Measurements from ENCODE around the gene SFSWAP. TPM values are rescaled to one million over a fixed set of nuclear protein-coding genes. Genes with fewer than 3 reads are reported as not detected.
A peak's percentile ranks its signal among the peaks of the same experiment; 100 is the strongest.

SFSWAP gene
- total and polyA plus RNA-seq, 7 experiments from 2014 or later = 16.9 to 120 (median 97.4) TPM

- Mint-ChIP-seq H3K9me3 (peaks cover 0 to 8% (median 0%) of the 10 kb centered on the region in 11 donors), H3K27me3 (no peaks in the 10 kb centered on the region), H3K36me3 (peaks cover 10 to 25% (median 21%) of the 10 kb centered on the region in 5 donors), H3K4me3 (peak overlapping the region; percentile 93 to 99 (median 96)), H3K4me1 (peaks cover 15 to 40% (median 28%) of the 10 kb centered on the region in 7 donors), H3K27ac (peak overlapping the region; percentile 79 to 99 (median 95))
- peaks cover 18 to 19% of the 10 kb centered on the region in 2 donors for H3K4me1 ChIP-seq (ENCODE audit: control insufficient read depth in 2 of 2, insufficient read depth in 2 of 2, low read length in 2 of 2)
- intact Hi-C loops (cut with micrococcal nuclease) = loop anchor here (2.0 to 10.0 kb wide), 7 partner anchors 103 to 733 kb away; partner anchors contain the start of genes ULK1 (in 2 of the 2) and EP400 (in 1 of the 2)
- peak overlapping the region; percentile 84 for H3K4me3 ChIP-seq (ENCODE audit: low read length)
- peak overlapping the region; percentile 87 for H3K27ac ChIP-seq (ENCODE audit: low read depth, low read length)
- peaks cover 5 to 37% (median 22%) of the 10 kb centered on the region in 3 experiments for H3K36me3 ChIP-seq (ENCODE audit: control insufficient read depth in 2 of 3, insufficient read depth in 3 of 3, low read length in 3 of 3)
- H3K9me3 ChIP-seq (ENCODE audit: control insufficient read depth in 2 of 3, low read length in 3 of 3) = no peaks in the 10 kb centered on the region
- ATAC-seq (no peak), DNase-seq (no peak)
- ChIA-PET POLR2A (interaction anchor here (0.8 to 1.3 kb wide), 4 partner anchors 8 to 356 kb away, joined by 3 to 5 read pairs (median 4); no protein-coding TSS in a partner anchor), CTCF (no interaction called here)
- no peaks in the 10 kb centered on the region for H3K27me3 ChIP-seq (ENCODE audit: control insufficient read depth in 2 of 2, insufficient read depth in 2 of 2, low read length in 2 of 2)
These were observed 788 bp downstream of the SFSWAP start for GRCh38 chr12:131711551-131712205.

- no peak for ATAC-seq
- no peaks in the 10 kb centered on the region for H3K27me3 Mint-ChIP-seq
- Histone ChIP-seq H3K27me3 (ENCODE audit: control insufficient read depth in 2 of 2, insufficient read depth in 2 of 2, low read length in 2 of 2) (no peaks in the 10 kb centered on the region), H3K9me3 (ENCODE audit: control insufficient read depth in 2 of 3, low read length in 3 of 3) (no peaks in the 10 kb centered on the region), H3K27ac (ENCODE audit: low read depth, low read length) (no peak overlapping the region), H3K36me3 (ENCODE audit: control insufficient read depth in 2 of 3, insufficient read depth in 3 of 3, low read length in 3 of 3) (peaks cover 5 to 53% (median 30%) of the 10 kb centered on the region in 3 experiments), H3K4me3 (ENCODE audit: low read length) (no peak overlapping the region), H3K4me1 (ENCODE audit: control insufficient read depth in 2 of 2, insufficient read depth in 2 of 2, low read length in 2 of 2) (peaks cover 18 to 19% of the 10 kb centered on the region in 2 donors)
- no peak for DNase-seq
- H3K27ac Mint-ChIP-seq = peak overlapping the region in 5 of 9 donors; percentile 1 to 43 (median 17)
- peaks cover 15 to 41% (median 28%) of the 10 kb centered on the region in 7 donors for H3K4me1 Mint-ChIP-seq
- H3K9me3 Mint-ChIP-seq = peaks cover 0 to 8% (median 0%) of the 10 kb centered on the region in 11 donors
- H3K36me3 Mint-ChIP-seq = peaks cover 12 to 31% (median 27%) of the 10 kb centered on the region in 5 donors
- peak overlapping the region; percentile 15 to 96 (median 56) for H3K4me3 Mint-ChIP-seq
- POLR2A ChIA-PET = no interaction called here
- CTCF ChIA-PET = no interaction called here
- intact Hi-C loops (cut with micrococcal nuclease) = loop anchor here in 1 of 2 donors (10.0 kb wide), 2 partner anchors 181 to 199 kb away; partner anchors contain the start of gene ULK1
These were observed 2.5 kb downstream of the SFSWAP start for GRCh38 chr12:131713349-131713748.

DNA sequence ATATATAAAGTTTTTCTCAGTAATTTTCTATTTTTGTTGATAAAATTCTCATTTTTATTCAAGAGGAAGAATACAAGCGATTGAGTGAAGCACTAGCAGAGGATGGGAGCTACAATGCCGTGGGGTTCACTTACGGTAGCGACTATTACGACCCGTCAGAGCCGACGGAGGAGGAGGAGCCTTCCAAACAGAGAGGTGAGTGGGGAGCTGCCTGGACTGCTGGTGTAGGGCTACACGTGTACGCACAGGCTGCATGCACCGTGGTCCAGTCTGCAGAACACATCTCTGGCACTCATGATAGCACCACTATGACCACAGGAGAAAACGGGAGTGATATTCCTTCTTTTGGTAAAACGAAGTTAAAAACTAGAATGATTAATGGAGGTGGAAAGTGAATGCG is 3.9 kb downstream of the SFSWAP start:
- peaks cover 12 to 37% (median 26%) of the 10 kb centered on the region in 7 donors for H3K4me1 Mint-ChIP-seq
- peaks cover 18% of the 10 kb centered on the region in 2 donors for H3K4me1 ChIP-seq (ENCODE audit: control insufficient read depth in 2 of 2, insufficient read depth in 2 of 2, low read length in 2 of 2)
- H3K36me3 ChIP-seq (ENCODE audit: control insufficient read depth in 2 of 3, insufficient read depth in 3 of 3, low read length in 3 of 3) = peaks cover 5 to 67% (median 39%) of the 10 kb centered on the region in 3 experiments
- POLR2A ChIA-PET = no interaction called here
- no peak for ATAC-seq
- no peak overlapping the region for H3K27ac ChIP-seq (ENCODE audit: low read depth, low read length)
- no peak overlapping the region for H3K4me3 ChIP-seq (ENCODE audit: low read length)
- no peak for DNase-seq
- H3K9me3 Mint-ChIP-seq = peaks cover 0 to under 1% (median 0%) of the 10 kb centered on the region in 11 donors
- no peak overlapping the region for H3K4me3 Mint-ChIP-seq
- CTCF ChIA-PET = interaction anchor here (0.6 kb wide), 1 partner anchor 30 kb away, joined by 3 read pairs; no protein-coding TSS in a partner anchor
- no peaks in the 10 kb centered on the region for H3K27me3 Mint-ChIP-seq
- no peaks in the 10 kb centered on the region for H3K27me3 ChIP-seq (ENCODE audit: control insufficient read depth in 2 of 2, insufficient read depth in 2 of 2, low read length in 2 of 2)
- H3K9me3 ChIP-seq (ENCODE audit: control insufficient read depth in 2 of 3, low read length in 3 of 3) = no peaks in the 10 kb centered on the region
- intact Hi-C loops (cut with micrococcal nuclease) = loop anchor here in 1 of 2 donors (10.0 kb wide), 2 partner anchors 180 to 200 kb away; partner anchors contain the start of gene ULK1
- H3K36me3 Mint-ChIP-seq = peaks cover 16 to 41% (median 23%) of the 10 kb centered on the region in 5 donors
- no peak overlapping the region for H3K27ac Mint-ChIP-seq

DNA sequence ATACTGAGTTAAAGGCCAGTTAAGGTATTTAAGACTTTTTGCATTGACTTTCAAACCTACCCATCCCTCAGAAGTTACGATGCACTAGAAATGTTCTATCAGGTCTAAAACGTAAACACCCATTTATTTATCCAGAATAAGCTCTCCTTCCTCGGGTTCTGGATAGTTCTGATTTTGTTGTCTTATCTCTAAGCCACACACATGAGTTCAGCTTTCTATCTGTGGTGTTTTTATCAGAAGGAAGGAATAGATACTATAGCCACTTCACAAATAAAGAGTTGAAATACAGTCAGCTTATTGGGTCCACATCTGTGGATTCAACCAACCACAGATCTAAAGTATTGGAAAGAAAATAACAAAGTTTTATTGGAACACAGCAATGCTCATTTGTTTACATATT is 5.4 kb downstream of the SFSWAP start:
- Histone ChIP-seq H3K36me3 (ENCODE audit: control insufficient read depth in 2 of 3, insufficient read depth in 3 of 3, low read length in 3 of 3) (peaks cover 8 to 75% (median 51%) of the 10 kb centered on the region in 3 experiments), H3K9me3 (ENCODE audit: control insufficient read depth in 2 of 3, low read length in 3 of 3) (no peaks in the 10 kb centered on the region), H3K4me3 (ENCODE audit: low read length) (no peak overlapping the region), H3K4me1 (ENCODE audit: control insufficient read depth in 2 of 2, insufficient read depth in 2 of 2, low read length in 2 of 2) (peaks cover 10 to 12% of the 10 kb centered on the region in 2 donors), H3K27ac (ENCODE audit: low read depth, low read length) (no peak overlapping the region), H3K27me3 (ENCODE audit: control insufficient read depth in 2 of 2, insufficient read depth in 2 of 2, low read length in 2 of 2) (no peaks in the 10 kb centered on the region)
- ATAC-seq = no peak
- CTCF ChIA-PET = no interaction called here
- no peaks in the 10 kb centered on the region for H3K9me3 Mint-ChIP-seq
- no peak overlapping the region for H3K4me3 Mint-ChIP-seq
- H3K4me1 Mint-ChIP-seq = peaks cover 8 to 34% (median 22%) of the 10 kb centered on the region in 7 donors
- no peak overlapping the region for H3K27ac Mint-ChIP-seq
- intact Hi-C loops (cut with micrococcal nuclease) = loop anchor here in 1 of 2 donors (10.0 kb wide), 2 partner anchors 179 to 201 kb away; partner anchors contain the start of gene ULK1
- POLR2A ChIA-PET = interaction anchor here (1.4 kb wide), 1 partner anchor 180 kb away, joined by 4 read pairs; no protein-coding TSS in a partner anchor
- H3K36me3 Mint-ChIP-seq = peaks cover 23 to 51% (median 32%) of the 10 kb centered on the region in 5 donors
- DNase-seq = no peak
- H3K27me3 Mint-ChIP-seq = no peaks in the 10 kb centered on the region

DNA sequence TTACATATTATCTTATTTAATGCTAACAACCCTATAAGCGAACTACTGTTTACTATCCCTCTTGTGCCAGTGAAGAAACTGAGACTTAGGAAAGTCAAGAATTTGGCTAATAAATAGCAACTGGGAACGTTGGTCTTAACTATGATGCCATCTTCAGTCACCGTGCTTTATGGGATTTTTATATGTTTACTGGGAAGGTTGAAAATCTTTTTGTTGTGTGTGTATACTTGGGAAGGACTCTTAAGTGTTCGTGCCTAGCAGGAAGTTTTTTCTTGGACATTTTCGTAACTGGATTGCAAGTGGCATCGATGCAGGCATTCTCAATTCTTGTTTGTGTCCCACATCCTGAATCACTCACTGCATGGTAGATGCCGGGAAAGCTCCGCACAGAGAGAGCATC is 9.4 kb downstream of the SFSWAP start:
- intact Hi-C loops (cut with micrococcal nuclease) = no loop called here
- DNase-seq (no peak), ATAC-seq (no peak)
- H3K4me1 ChIP-seq (ENCODE audit: control insufficient read depth in 2 of 2, insufficient read depth in 2 of 2, low read length in 2 of 2) = no peaks in the 10 kb centered on the region
- no peak overlapping the region for H3K4me3 ChIP-seq (ENCODE audit: low read length)
- no peaks in the 10 kb centered on the region for H3K27me3 ChIP-seq (ENCODE audit: control insufficient read depth in 2 of 2, insufficient read depth in 2 of 2, low read length in 2 of 2)
- peaks cover 12 to 92% (median 46%) of the 10 kb centered on the region in 3 experiments for H3K36me3 ChIP-seq (ENCODE audit: control insufficient read depth in 2 of 3, insufficient read depth in 3 of 3, low read length in 3 of 3)
- Mint-ChIP-seq H3K9me3 (no peaks in the 10 kb centered on the region), H3K4me3 (no peak overlapping the region), H3K27me3 (no peaks in the 10 kb centered on the region), H3K27ac (peak overlapping the region in 1 of 9 donors; percentile 7), H3K4me1 (peaks cover 10 to 29% (median 20%) of the 10 kb centered on the region in 7 donors), H3K36me3 (peaks cover 18 to 62% (median 34%) of the 10 kb centered on the region in 5 donors)
- H3K27ac ChIP-seq (ENCODE audit: low read depth, low read length) = no peak overlapping the region
- ChIA-PET CTCF (no interaction called here), POLR2A (interaction anchor here (1.3 kb wide), 1 partner anchor 9 kb away, joined by 4 read pairs; the partner anchor contains the start of gene SFSWAP)
- H3K9me3 ChIP-seq (ENCODE audit: control insufficient read depth in 2 of 3, low read length in 3 of 3) = no peaks in the 10 kb centered on the region

GRCh38 chr12:131720921-131721320 is 10.0 kb downstream of the SFSWAP start:
- Histone ChIP-seq H3K4me3 (ENCODE audit: low read length) (no peak overlapping the region), H3K27ac (ENCODE audit: low read depth, low read length) (no peak overlapping the region), H3K4me1 (ENCODE audit: control insufficient read depth in 2 of 2, insufficient read depth in 2 of 2, low read length in 2 of 2) (no peaks in the 10 kb centered on the region), H3K27me3 (ENCODE audit: control insufficient read depth in 2 of 2, insufficient read depth in 2 of 2, low read length in 2 of 2) (no peaks in the 10 kb centered on the region), H3K9me3 (ENCODE audit: control insufficient read depth in 2 of 3, low read length in 3 of 3) (no peaks in the 10 kb centered on the region), H3K36me3 (ENCODE audit: control insufficient read depth in 2 of 3, insufficient read depth in 3 of 3, low read length in 3 of 3) (peaks cover 12 to 89% (median 44%) of the 10 kb centered on the region in 3 experiments)
- Mint-ChIP-seq H3K27me3 (no peaks in the 10 kb centered on the region), H3K36me3 (peaks cover 18 to 62% (median 34%) of the 10 kb centered on the region in 5 donors), H3K9me3 (no peaks in the 10 kb centered on the region), H3K27ac (no peak overlapping the region), H3K4me1 (peaks cover 10 to 29% (median 20%) of the 10 kb centered on the region in 7 donors), H3K4me3 (no peak overlapping the region)
- no peak for ATAC-seq
- ChIA-PET POLR2A (interaction anchor here (0.9 to 1.4 kb wide), 2 partner anchors 10 to 11 kb away, joined by 3 read pairs; partner anchors contain the start of gene SFSWAP), CTCF (no interaction called here)
- no peak for DNase-seq
- intact Hi-C loops (cut with micrococcal nuclease) = no loop called here

All from naive thymus-derived CD4-positive, alpha-beta T cell (primary cell).